Measurements from ENCODE around the gene PTDSS2. TPM values are rescaled to one million over a fixed set of nuclear protein-coding genes. Genes with fewer than 3 reads are reported as not detected.

The PTDSS2 gene
- total RNA-seq, 1 donor from 2014 or later = 81.1 TPM

DNA sequence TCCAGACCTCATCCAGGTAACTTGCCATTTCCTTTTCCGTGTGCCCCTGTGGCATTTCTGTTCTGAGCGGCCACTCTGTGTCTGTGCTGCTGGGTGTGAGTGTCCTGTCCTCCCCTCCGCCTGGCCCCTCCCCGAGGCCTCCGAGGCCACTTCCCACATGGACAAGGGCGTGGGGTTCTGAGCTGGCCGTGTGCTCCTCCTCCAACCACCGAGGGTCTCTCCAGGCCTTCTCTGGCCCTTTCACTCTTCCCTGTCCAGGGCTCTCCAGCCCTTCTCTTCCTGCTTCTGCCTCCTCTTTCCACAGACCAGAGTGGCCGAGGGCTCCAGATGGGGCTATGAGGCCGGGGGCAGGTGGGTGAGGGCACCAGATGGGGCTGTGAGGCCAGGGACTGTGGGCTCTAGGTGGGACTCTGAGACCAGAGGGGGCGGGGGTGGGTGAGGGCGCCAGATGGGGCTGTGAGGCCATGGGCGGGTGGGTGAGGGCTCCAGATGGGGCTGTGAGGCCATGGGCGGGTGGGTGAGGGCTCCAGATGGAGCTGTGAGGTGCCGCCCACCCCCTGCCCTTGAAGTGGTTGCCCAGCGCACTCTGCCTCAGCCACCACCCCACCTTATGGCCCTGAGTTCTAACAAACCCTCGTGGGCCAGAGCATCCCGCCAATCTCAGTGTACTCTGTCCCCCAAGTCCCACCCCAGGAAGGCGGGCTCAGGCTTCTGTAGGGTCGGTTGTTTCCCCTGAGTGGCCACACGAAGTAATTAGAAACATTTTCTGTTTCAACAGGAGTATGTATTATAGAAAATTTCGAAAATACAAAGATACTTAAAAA lies 24.1 kb downstream of the PTDSS2 start:
- Histone ChIP-seq H3K36me3 (ENCODE audit: control insufficient read depth, insufficient read depth, low read length) (no peaks in the 10 kb centered on the region), H3K27me3 (ENCODE audit: control insufficient read depth, insufficient read depth, low read length) (no peaks in the 10 kb centered on the region), H3K4me3 (ENCODE audit: low read depth, low read length) (no peak overlapping the region)
- DNase-seq (ENCODE audit: low read depth) = no peak
- TF ChIP-seq, protein P1, sequence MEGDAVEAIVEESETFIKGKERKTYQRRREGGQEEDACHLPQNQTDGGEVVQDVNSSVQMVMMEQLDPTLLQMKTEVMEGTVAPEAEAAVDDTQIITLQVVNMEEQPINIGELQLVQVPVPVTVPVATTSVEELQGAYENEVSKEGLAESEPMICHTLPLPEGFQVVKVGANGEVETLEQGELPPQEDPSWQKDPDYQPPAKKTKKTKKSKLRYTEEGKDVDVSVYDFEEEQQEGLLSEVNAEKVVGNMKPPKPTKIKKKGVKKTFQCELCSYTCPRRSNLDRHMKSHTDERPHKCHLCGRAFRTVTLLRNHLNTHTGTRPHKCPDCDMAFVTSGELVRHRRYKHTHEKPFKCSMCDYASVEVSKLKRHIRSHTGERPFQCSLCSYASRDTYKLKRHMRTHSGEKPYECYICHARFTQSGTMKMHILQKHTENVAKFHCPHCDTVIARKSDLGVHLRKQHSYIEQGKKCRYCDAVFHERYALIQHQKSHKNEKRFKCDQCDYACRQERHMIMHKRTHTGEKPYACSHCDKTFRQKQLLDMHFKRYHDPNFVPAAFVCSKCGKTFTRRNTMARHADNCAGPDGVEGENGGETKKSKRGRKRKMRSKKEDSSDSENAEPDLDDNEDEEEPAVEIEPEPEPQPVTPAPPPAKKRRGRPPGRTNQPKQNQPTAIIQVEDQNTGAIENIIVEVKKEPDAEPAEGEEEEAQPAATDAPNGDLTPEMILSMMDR (IDR thresholded peaks at IDR 0.05; ENCODE audit: insufficient read depth, low read length, poor library complexity, severe bottlenecking) = no peak

DNA sequence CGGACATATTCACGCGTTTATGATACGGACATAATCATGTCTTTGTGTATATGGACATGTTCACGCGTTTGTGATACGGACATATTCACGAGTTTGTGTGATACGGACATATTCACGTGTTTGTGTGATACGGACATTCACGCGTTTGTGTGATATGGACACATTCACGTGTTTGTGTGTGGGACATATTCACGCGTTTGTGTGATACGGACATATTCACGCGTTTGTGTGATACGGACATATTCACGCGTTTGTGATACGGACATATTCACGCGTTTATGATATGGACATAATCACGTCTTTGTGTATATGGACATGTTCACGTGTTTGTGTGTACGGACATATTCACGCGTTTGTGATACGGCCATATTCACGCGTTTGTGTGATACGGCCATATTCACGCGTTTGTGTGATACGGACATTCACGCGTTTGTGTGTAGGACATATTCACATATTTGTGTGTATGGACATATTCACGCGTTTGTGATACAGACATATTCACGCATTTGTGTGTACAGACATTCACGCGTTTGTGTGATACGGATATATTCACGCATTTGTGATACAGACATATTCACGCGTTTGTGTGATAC lies 24.9 kb downstream of the PTDSS2 start:
- TF ChIP-seq, protein P1 (IDR thresholded peaks at IDR 0.05; ENCODE audit: insufficient read depth, low read length, poor library complexity, severe bottlenecking) = no peak
- no peaks in the 10 kb centered on the region for H3K27me3 ChIP-seq (ENCODE audit: control insufficient read depth, insufficient read depth, low read length)
- H3K36me3 ChIP-seq (ENCODE audit: control insufficient read depth, insufficient read depth, low read length) = no peaks in the 10 kb centered on the region
- DNase-seq (ENCODE audit: low read depth) = no peak
- no peak overlapping the region for H3K4me3 ChIP-seq (ENCODE audit: low read depth, low read length)

DNA sequence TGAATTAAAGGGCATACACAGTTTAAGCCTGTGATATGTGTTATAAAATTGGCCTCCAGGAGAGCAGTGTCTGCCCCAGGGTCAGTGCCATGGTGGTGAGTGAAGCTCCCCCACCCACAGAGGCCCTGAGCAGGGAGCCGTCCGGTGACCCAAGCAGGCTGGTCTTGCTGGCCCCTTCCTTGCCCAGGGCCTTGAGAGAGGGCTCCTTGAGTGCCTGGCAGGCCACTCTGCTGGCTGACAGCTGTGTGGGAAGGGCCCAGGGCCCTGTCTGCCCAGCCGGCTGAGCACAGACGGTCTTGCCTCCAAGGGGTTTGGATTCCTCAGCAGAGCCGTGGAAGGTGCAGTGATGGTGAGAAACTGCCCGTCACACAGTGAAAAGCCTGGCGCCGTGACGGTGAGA lies 25.9 kb downstream of the PTDSS2 start:
- DNase-seq (ENCODE audit: low read depth) = no peak

DNA sequence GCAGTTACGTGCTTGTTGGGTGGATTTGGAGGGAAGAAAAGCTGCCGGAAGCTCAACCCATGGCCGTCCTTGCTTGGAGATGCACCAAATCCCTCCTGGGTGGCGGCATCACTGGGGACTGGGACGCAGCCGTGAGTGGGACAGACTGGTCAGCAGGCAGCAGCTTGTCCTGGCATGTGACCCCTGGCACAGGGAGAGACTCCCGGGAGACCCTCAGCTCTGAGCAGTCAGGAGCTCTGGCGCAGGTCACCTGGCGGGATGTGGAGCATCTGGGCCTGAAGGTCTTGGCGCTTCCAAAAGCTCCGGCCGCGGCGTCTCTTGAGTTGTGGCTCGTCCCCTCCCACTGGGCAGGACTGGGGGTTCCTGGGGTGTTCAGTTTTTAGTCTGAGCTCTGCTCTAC lies 26.3 kb downstream of the PTDSS2 start:
- TF ChIP-seq, protein P1 (IDR thresholded peaks at IDR 0.05; ENCODE audit: insufficient read depth, low read length, poor library complexity, severe bottlenecking) = no peak
- Histone ChIP-seq H3K4me3 (ENCODE audit: low read depth, low read length) (no peak overlapping the region), H3K27me3 (ENCODE audit: control insufficient read depth, insufficient read depth, low read length) (no peaks in the 10 kb centered on the region), H3K36me3 (ENCODE audit: control insufficient read depth, insufficient read depth, low read length) (no peaks in the 10 kb centered on the region)
- DNase-seq (ENCODE audit: low read depth) = no peak

More for the DNA sequence above, 25.9 kb downstream of the PTDSS2 start:
- Histone ChIP-seq H3K4me3 (ENCODE audit: low read depth, low read length) (no peak overlapping the region), H3K36me3 (ENCODE audit: control insufficient read depth, insufficient read depth, low read length) (no peaks in the 10 kb centered on the region), H3K27me3 (ENCODE audit: control insufficient read depth, insufficient read depth, low read length) (no peaks in the 10 kb centered on the region)
- TF ChIP-seq, protein P1 (IDR thresholded peaks at IDR 0.05; ENCODE audit: insufficient read depth, low read length, poor library complexity, severe bottlenecking) = no peak

DNA sequence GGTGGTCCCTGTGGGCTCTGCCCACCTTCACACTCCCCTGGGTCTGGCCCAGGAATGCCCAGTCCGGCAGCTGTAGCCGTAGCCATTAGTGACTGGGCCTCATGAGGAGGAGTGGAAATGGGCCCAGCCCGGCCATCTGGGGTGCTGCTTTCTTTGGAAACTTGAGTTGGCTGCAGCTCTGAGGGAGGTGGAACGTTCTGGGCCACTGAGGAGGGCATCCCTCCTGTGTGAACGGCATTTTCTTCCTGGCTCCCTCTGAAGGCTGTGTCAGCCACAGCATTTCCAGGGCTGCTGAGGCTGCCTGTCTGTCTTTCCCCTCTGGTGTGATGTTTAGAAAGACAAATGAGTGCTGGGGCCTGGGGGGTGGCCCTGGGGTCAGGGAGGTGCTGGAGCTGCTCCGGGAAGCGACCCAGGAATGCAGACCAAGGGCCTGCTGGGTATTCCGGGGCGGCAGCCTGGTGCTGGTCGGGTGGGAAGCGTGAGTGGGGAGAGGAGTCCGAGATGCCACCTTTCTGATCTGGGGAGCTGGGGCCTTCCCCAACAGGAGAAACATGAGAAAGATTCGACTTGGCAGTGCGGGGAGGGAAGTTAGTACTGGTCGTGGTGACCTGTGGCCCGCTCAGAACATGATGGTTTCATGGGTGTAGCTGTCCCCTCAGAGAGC lies 27.1 kb downstream of the PTDSS2 start:
- DNase-seq (ENCODE audit: low read depth) = no peak
- Histone ChIP-seq H3K4me3 (ENCODE audit: low read depth, low read length) (no peak overlapping the region), H3K27me3 (ENCODE audit: control insufficient read depth, insufficient read depth, low read length) (no peaks in the 10 kb centered on the region), H3K36me3 (ENCODE audit: control insufficient read depth, insufficient read depth, low read length) (no peaks in the 10 kb centered on the region)
- TF ChIP-seq, protein P1 (IDR thresholded peaks at IDR 0.05; ENCODE audit: insufficient read depth, low read length, poor library complexity, severe bottlenecking) = no peak
